NCI-H2171 treated with DMSO at 0.1 percent for 48 hours (cell line): ENCODE results near the gene ASIC2.

Source experiments
- DNase-seq: peaks from one replicate; lab custom pipeline; 2025; lab: John Stamatoyannopoulos, UW

The ASIC2 gene

GRCh38 chr17:33113991-33114370 lies 179.1 kb downstream of the ASIC2 start:
- DNase-seq, result no peak

- no peak for DNase-seq
Measured at GRCh38 chr17:33113276-33113990, 179.7 kb downstream of the ASIC2 start.

- DNase-seq, result no peak
Measured at GRCh38 chr17:33112763-33113162, 180.3 kb downstream of the ASIC2 start.

DNA sequence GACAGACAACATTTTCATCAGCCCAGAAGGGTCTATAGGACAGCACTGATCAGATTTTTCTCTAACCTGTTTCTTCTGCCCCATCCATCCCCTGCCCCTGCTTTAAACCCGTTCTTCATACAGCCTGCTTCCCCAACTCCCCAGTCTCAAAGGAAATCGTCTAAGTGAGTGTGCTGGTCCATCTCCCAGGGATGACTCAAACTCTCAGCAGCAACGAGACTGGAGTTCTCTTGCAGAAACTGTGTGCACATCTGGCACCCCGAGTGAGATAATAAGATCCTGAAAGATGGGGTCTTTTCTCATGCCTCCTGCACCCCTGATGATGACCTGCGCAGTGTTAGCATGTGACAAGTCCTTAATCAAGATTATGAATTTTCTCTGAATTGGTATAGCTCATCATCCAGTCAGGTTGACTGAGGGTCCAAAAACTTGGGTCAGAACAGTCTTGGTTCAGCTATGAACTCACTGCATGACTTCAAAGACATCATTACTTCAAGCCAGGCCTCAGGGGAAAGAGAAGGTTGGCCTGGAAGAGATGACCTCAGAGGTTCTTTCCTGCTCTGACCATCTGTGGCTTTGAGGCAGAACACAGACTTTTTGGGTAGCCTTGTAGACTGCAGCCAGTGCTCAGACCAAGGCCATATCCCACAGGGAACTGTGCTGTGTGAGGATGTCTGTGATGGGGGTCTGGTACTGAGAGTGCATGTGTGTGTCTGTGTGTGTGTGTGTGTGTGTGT lies 183.6 kb downstream of the ASIC2 start:
- DNase-seq, result no peak

- DNase-seq, result no peak
Measured at GRCh38 chr17:33106525-33107165, 186.4 kb downstream of the ASIC2 start.

- no peak for DNase-seq
Measured at GRCh38 chr17:33105911-33106310, 187.2 kb downstream of the ASIC2 start.

DNA sequence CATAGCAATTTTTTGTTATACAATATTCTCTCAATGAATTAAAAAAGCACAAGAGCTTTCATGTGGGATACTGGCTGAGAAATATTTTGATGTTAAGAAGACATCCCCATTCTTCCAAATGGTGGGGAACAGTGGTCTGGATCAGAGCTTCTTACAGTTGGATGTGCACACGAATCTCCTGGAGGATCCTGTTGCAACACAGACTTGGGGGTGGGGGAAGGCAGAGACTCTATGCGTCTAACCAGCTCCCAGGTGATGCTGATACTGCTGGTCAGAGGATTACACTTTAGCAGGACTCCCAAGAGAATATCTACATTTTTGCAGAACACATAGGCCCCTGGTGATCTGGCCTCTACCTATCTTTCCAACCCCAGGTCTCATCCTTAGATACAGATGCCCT lies 193.2 kb downstream of the ASIC2 start:
- no peak for DNase-seq

- DNase-seq, result no peak
Measured at GRCh38 chr17:33099252-33099651, 193.8 kb downstream of the ASIC2 start.

- no peak for DNase-seq
Measured at GRCh38 chr17:33097411-33097810, 195.7 kb downstream of the ASIC2 start.

- no peak for DNase-seq
Measured at GRCh38 chr17:33096161-33096560, 196.9 kb downstream of the ASIC2 start.

DNA sequence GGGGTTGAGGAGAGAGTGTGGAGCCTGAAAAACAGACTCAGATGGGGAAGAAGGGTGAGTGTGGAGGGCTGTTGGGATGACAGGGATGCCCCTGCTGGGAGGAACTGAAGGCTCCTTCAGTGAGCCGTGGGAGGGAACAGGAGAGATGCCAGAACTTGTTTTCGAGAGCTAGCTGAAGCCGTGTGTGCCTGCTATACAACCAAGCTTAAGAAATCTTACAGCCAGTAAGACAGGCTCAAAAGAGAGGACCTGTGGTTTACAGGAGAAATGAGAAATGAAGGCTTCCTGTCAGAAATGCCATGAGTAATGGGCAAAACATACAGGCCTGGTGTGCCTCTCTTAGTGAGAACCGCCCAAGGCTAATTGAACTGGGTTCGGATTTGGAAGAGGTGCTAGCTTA lies 201.8 kb downstream of the ASIC2 start:
- DNase-seq, result no peak

DNA sequence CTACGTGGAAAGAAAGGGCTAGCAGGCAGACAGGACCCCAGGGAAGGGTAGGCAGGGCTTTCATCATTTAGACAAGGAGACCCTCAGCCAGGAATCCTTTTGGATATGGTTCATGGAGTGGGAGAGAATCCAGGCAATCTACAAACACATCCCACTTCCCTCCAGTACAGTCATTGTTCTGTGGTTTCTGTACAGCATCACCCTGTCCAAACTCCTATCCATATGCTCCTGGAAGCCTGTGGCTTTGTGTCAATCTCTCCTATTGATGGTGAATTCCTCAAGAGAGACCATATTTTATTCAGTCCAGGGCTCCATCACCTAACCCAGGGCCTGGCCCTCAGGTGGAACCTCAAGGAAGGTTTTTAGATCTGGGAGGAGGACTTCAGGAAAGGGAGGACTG lies 202.3 kb downstream of the ASIC2 start:
- DNase-seq, result no peak

DNA sequence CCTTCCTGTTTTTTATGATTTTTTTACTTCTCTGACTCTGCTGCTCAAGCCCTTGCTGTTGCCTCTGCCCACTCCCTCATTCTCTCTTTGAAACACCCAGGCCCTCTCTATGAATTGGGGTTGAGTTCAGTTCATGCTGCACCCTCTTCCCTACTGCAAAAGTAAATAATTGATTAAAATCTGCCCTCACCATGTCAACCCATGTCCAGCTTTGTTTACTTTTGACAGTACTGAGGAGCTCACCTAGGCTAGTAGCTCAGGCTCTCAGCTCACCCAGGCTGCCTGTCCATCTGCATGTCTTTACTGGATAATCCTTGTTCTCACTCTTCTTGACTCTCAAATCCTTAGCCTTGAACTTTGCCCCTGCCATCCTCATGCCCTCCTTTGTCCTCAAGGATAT lies 206.2 kb downstream of the ASIC2 start:
- no peak for DNase-seq

DNA sequence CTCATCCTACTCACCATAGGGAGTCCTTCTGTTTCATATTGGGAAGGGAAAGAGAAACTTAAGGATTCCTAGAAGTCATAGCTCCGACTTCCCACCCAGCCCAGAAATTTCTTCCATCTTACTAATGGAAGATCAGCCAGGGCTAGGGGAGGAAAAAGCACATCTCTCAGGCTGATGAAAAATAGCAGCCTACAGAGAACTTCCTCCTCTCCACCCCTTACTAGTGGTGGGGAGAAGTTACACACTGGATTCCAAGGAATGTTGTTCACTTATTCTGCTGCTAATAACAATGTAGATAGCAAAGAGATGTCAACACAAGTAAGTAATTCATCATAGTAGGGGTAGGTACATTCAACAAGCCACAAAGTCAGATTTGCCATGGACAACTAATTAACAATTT lies 207.1 kb downstream of the ASIC2 start:
- no peak for DNase-seq

- DNase-seq, result no peak
Measured at GRCh38 chr17:33085256-33085655, 207.8 kb downstream of the ASIC2 start.

- DNase-seq, result no peak
Measured at GRCh38 chr17:33084755-33085154, 208.3 kb downstream of the ASIC2 start.

- no peak for DNase-seq
Measured at GRCh38 chr17:33082529-33083173, 210.4 kb downstream of the ASIC2 start.

DNA sequence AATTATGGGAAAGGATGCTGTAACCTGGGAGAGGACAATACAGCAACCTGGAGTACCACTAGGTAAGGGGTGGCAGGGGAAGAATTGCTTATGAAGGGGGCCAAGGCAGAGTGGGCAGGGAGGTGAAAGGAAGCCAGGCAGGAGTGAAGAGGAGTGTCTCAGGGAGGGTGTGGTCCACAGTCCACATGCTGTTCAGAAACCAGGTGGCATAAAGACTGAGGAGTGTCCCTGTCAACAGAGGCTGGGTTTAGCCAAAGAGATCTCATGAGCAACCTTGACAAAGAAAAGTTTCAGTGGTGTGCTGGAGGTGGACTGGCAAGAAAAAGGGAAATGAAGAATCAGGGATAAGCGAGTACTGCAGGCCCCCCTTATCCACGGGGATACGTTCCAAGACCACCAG lies 213.0 kb downstream of the ASIC2 start:
- DNase-seq, result no peak

GRCh38 chr17:33079201-33079600 lies 213.9 kb downstream of the ASIC2 start:
- no peak for DNase-seq

DNA sequence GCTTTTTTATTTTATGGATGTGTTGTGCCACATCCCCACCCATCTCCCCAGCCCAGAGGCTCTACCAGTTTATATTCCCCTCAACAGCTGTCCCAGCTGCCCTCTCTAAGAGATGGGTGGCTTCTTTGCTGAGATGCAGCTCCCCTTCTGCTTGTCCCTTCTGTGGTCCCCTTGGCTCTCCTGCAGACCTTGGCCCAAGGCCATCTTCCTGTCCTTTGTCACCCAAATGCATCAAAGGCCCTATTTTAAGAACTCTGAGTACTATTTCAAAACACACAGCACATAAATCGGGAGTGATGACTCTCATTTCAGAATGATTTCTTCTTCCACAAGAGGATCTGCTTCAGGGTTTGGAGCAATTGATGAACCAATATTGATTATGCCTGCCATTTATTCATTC lies 216.1 kb downstream of the ASIC2 start:
- DNase-seq, result no peak

GRCh38 chr17:33073416-33073815 lies 219.7 kb downstream of the ASIC2 start:
- no peak for DNase-seq

GRCh38 chr17:33072421-33073161 lies 220.5 kb downstream of the ASIC2 start:
- no peak for DNase-seq
